ENCODE data around the gene GRIN2C.
A peak's percentile ranks its signal among the peaks of the same experiment; 100 is the strongest.

The GRIN2C gene

DNA sequence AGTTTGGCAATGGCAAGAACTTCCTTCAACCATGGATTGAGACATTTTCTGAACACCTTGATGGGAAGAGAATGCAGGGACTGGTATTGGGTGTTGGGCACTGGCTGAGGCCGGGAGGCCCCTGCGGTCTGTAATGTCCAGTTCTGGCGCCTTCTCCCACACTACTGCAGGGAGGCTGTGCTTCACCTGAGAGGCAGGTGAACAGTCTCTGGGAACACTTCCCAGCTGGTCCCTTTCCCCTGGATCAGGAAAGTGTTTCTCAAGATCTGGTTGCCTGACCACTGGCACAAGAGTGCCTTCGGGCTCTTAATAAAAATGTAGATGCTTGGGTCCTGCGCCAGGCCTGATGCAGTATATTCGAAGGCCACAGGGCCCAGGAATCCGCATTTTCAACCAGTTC lies 55.0 kb downstream of the GRIN2C start:
- no peak for DNase-seq

DNA sequence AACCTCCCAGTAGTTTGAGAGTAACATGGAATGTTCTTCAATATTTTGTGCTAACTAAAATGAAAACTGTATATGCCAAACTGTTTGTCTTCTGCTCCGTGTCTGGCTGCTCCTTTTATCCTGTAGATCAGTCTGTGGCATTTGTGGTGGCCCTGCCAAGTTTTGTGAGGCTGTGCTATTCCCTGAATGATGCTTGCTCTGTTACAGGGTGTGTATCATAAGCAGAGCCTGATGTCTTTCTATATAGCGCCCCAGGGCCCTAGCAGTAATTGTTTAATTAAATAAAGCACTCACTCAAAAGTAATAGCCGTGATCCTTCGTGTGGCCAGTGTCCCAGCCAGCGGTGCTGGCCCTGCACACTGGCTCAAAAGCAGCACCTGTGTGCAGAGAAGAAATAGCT lies 55.7 kb downstream of the GRIN2C start:
- DNase-seq, result no peak

GRCh38 chr17:74803388-74803930 lies 56.2 kb downstream of the GRIN2C start:
- no peak for DNase-seq

- no peak for DNase-seq
Observed at GRCh38 chr17:74801896-74802295, 57.8 kb downstream of the GRIN2C start.

GRCh38 chr17:74800531-74800930 lies 59.2 kb downstream of the GRIN2C start:
- no peak for DNase-seq

- DNase-seq, result no peak
Observed at GRCh38 chr17:74799097-74799496, 60.6 kb downstream of the GRIN2C start.

DNA sequence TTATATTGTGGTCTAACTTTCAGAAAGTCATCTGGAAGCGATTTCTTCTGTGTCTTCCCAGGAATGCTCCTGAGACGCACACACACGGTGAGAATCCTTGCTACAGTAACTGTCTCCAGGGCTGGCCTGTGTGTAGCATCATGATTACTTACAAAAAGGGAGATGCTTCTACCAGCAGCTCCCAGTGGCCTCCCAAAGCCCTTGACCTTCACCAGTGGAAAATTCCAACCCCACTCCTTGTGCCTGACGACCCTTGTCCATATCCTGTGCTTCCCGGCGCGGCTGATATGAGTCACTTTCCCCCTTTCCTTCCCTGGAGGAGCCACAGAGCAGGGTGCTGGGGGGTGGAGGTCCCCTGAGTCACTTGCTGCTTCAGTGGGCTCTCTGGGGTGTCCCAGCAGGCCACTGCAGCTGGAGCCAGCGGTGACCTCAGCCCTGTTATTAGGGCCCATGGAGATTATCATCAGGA lies 61.4 kb downstream of the GRIN2C start:
- DNase-seq, result no peak

- no peak for DNase-seq
Observed at GRCh38 chr17:74797824-74798223, 61.9 kb downstream of the GRIN2C start.

DNA sequence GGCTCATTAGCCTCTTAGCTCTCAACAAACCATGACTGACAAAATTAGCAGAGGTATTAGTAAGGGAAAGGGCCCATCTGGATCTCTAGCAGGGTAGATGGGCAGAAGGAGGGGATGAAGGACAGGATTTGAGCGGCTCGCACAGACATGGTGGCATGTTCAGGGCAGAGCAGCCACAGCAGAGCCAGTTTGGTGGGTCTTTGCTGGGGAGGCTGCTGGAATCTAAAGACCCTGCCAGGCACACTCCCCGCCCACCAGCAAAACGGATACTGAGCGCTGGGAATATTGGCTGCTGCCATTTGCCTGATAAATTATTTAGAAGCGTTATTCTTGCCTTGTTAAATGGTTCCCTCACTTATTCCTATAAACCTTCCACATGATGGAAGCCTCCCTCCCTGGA lies 62.8 kb downstream of the GRIN2C start:
- no peak for DNase-seq

- DNase-seq, result no peak
Observed at GRCh38 chr17:74796211-74796610, 63.5 kb downstream of the GRIN2C start.

DNA sequence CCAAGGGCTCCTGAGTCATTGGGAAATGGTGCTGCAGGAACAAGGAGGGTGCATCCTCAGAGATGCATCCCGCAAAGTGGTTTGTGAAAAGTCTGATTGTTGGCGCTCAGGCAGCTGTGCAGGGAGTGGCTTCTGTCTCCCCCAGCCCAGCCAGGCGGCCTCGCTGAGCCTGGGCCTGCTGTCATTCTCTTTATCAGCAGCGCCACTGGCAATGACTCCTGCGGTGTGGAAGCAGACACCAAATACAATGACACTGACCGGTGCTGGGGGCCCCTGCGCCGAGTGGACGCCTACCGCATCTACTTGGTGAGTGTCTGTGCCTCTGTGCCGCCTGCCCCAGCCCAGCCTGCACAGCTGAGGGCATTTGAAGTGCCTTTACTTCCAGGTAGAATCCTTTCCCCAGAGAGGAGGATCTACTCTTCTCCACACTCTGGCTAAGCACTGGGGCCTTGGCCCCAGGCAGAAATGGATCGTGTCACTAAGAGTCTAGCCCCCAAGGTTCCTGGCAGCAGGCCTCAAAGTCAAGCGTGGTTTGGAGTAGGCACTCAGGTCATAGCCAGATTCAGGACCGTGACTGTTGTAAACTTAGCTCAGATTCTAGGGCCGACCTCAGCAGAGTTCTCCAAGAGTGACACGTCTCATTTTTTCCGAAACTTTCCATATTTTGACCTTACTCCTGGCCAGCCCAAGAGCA lies 64.2 kb downstream of the GRIN2C start:
- peak in 5 of 58 donors; percentile 13 to 34 (median 17) for DNase-seq

GRCh38 chr17:74792586-74793105 lies 67.0 kb downstream of the GRIN2C start:
- DNase-seq, result no peak
